ENCODE results near the gene FLT4. TPM values are rescaled to one million over a fixed set of nuclear protein-coding genes. Genes with fewer than 3 reads are reported as not detected.
"Not testable (repeated sequence)": the region's sequence is repeated elsewhere in the genome, so short reads cannot be mapped to it uniquely, and the experiment has no call there.

The FLT4 gene
- total RNA-seq, 1 donor from 2014 or later, result 24.8 TPM

- intact Hi-C loops (cut with DNase I), result no loop called here
Measured at GRCh38 chr5:180665682-180666404, 16.4 kb upstream of the FLT4 start.

GRCh38 chr5:180658774-180659564 lies 9.6 kb upstream of the FLT4 start:
- DNase-seq, result no peak
- H3K4me1 ChIP-seq, result no peaks in the 10 kb centered on the region
- intact Hi-C loops (cut with DNase I), result no loop called here
- no peak overlapping the region for H3K4me3 ChIP-seq
- H3K9me3 ChIP-seq, result no peaks in the 10 kb centered on the region
- no peaks in the 10 kb centered on the region for H3K36me3 ChIP-seq
- ATAC-seq, result no peak
- no peak for TF ChIP-seq CTCF (IDR thresholded peaks at IDR 0.05)
- no peaks in the 10 kb centered on the region for H3K27me3 ChIP-seq (ENCODE audit: low read depth)
- no peak overlapping the region for H3K27ac ChIP-seq

More at GRCh38 chr5:180665682-180666404, 16.4 kb upstream of the FLT4 start:
- no peak overlapping the region for H3K27ac ChIP-seq
- TF ChIP-seq CTCF (IDR thresholded peaks at IDR 0.05), result no peak
- no peaks in the 10 kb centered on the region for H3K9me3 ChIP-seq
- H3K4me1 ChIP-seq, result peaks cover 5% of the 10 kb centered on the region
- H3K36me3 ChIP-seq, result no peaks in the 10 kb centered on the region
- H3K4me3 ChIP-seq, result no peak overlapping the region
- no peaks in the 10 kb centered on the region for H3K27me3 ChIP-seq (ENCODE audit: low read depth)
- ATAC-seq (no peak), DNase-seq (no peak)

- H3K9me3 ChIP-seq; H3K36me3 ChIP-seq; H3K4me1 ChIP-seq; ATAC-seq; H3K4me3 ChIP-seq; H3K27ac ChIP-seq; intact Hi-C loops (cut with DNase I); DNase-seq: not testable (repeated sequence)
- peaks cover 10% of the 10 kb centered on the region for H3K27me3 ChIP-seq (ENCODE audit: low read depth)
Measured at GRCh38 chr5:180655243-180655642, 5.8 kb upstream of the FLT4 start.

- no peak overlapping the region for H3K27ac ChIP-seq
- intact Hi-C loops (cut with DNase I), result no loop called here
- no peak for TF ChIP-seq CTCF (IDR thresholded peaks at IDR 0.05)
- DNase-seq, result no peak
- no peak overlapping the region for H3K4me3 ChIP-seq
- H3K4me1 ChIP-seq, result peaks cover 8% of the 10 kb centered on the region
- no peaks in the 10 kb centered on the region for H3K36me3 ChIP-seq
- H3K27me3 ChIP-seq (ENCODE audit: low read depth), result peaks cover 23% of the 10 kb centered on the region
- no peak for ATAC-seq
- H3K9me3 ChIP-seq, result no peaks in the 10 kb centered on the region
Measured at GRCh38 chr5:180652771-180653170, 3.4 kb upstream of the FLT4 start.

- no peak for TF ChIP-seq CTCF (IDR thresholded peaks at IDR 0.05)
- intact Hi-C loops (cut with DNase I), result no loop called here
- DNase-seq, result no peak
- H3K4me3 ChIP-seq, result no peak overlapping the region
- H3K27ac ChIP-seq, result no peak overlapping the region
- H3K36me3 ChIP-seq, result no peaks in the 10 kb centered on the region
- H3K9me3 ChIP-seq, result no peaks in the 10 kb centered on the region
- peaks cover 23% of the 10 kb centered on the region for H3K27me3 ChIP-seq (ENCODE audit: low read depth)
- H3K4me1 ChIP-seq, result peaks cover 8% of the 10 kb centered on the region
- no peak for ATAC-seq
Measured at GRCh38 chr5:180652346-180652745, 2.9 kb upstream of the FLT4 start.
